Caco-2 (cell line): Measurements from ENCODE around the gene LRP3. TPM values are rescaled to one million over a fixed set of nuclear protein-coding genes. Genes with fewer than 3 reads are reported as not detected.

Source experiments
- BruUV-seq: library from RNA; stranded (reverse); fragments of 400-500 nt; replicated peaks from 2 replicates; lab custom pipeline; 2021; lab: Mats Ljungman, UMichigan
- CTCF ChIA-PET: fragments of 300-600 bp; sonication (Branson Sonifier 250); formaldehyde crosslinking; loops from one replicate; lab custom pipeline; 2022; ENCODE audit warnings: antibody characterized with exemption; lab: Charles Lee
- POLR2A ChIA-PET: fragments of 300-600 bp; sonication (Branson Sonifier 250); formaldehyde crosslinking; loops from one replicate; lab custom pipeline; 2022; ENCODE audit warnings: antibody characterized with exemption; lab: Charles Lee
- DNase-seq, 2 experiments: peaks; one replicate each; pipeline versions ENCODE4 v3.0.0 to v3.0.0-alpha.2; 2020 to 2022
- H3K27me3 ChIP-seq: replicated peaks from 2 replicates; pipeline ENCODE4 v1.6.0; 2011; ENCODE audit warnings: low read length; ENCODE audit not compliant: control insufficient read depth, insufficient read depth
- H3K36me3 ChIP-seq: 2 replicates; pipeline ENCODE4 v1.5.1; 2011; ENCODE audit warnings: low read length; ENCODE audit not compliant: control insufficient read depth, insufficient read depth
- H3K4me1 ChIP-seq: fragments of 250-450 bp; sonication (Bioruptor Pico); 2 replicates; pipeline ENCODE4 v1.5.1; 2020; ENCODE audit warnings: mild to moderate bottlenecking
- H3K4me3 ChIP-seq: 2 replicates; pipeline ENCODE4 v1.5.1; 2011; ENCODE audit warnings: low read depth, mild to moderate bottlenecking, control low read depth, low read length
- H3K9me3 ChIP-seq: fragments of 250-450 bp; sonication (Bioruptor Pico); 2 replicates; pipeline ENCODE4 v1.5.1; 2020; ENCODE audit warnings: mild to moderate bottlenecking, moderate library complexity
- H3K27ac Mint-ChIP-seq: one replicate; pipeline ENCODE4 v1.8.0; 2022; ENCODE audit warnings: mixed read lengths; ENCODE audit not compliant: unreplicated experiment
- H3K27me3 Mint-ChIP-seq: one replicate; pipeline ENCODE4 v1.8.0; 2022; ENCODE audit warnings: mixed read lengths; ENCODE audit not compliant: insufficient read depth, unreplicated experiment
- H3K36me3 Mint-ChIP-seq: one replicate; pipeline ENCODE4 v1.8.0; 2022; ENCODE audit warnings: mild to moderate bottlenecking, mixed read lengths; ENCODE audit not compliant: insufficient read depth, unreplicated experiment
- H3K4me1 Mint-ChIP-seq: one replicate; pipeline ENCODE4 v1.8.0; 2022; ENCODE audit warnings: low read depth, mixed read lengths; ENCODE audit not compliant: unreplicated experiment
- H3K4me3 Mint-ChIP-seq: one replicate; pipeline ENCODE4 v1.8.0; 2022; ENCODE audit warnings: mild to moderate bottlenecking, moderate library complexity, mixed read lengths; ENCODE audit not compliant: unreplicated experiment
- H3K9me3 Mint-ChIP-seq: one replicate; pipeline ENCODE4 v1.8.0; 2022; ENCODE audit warnings: mixed read lengths; ENCODE audit not compliant: unreplicated experiment
- CTCF ChIP-seq, 2 experiments: fragments of 200-600 bp in 1 of 2; IDR thresholded peaks; 1 replicate in 1 of 2; 2 replicates in 1 of 2; pipeline versions ENCODE4 v1.5.1 to v1.8.0; 2011 to 2022; ENCODE audit warnings: antibody characterized with exemption in 1 of 2, control low read depth in 1 of 2, inconsistent platforms in 1 of 2, low read depth in 1 of 2, low read length in 1 of 2, mild to moderate bottlenecking in 1 of 2, moderate library complexity in 1 of 2; ENCODE audit not compliant: insufficient read depth in 1 of 2, severe bottlenecking in 1 of 2, unreplicated experiment in 1 of 2
- intact Hi-C: fragments of 100-400 bp; cut with micrococcal nuclease; formaldehyde crosslinking; loops from one replicate; pipeline ENCODE4 v1.10.0; 2022; ENCODE audit not compliant: unreplicated experiment
- total RNA-seq: library from RNA; stranded (reverse); gene quantifications from 2 replicates; pipeline ENCODE4 v1.2.3, GENCODE V29; 2022

The LRP3 gene
- total RNA-seq, 1 experiment from 2014 or later = 22.8 TPM

DNA sequence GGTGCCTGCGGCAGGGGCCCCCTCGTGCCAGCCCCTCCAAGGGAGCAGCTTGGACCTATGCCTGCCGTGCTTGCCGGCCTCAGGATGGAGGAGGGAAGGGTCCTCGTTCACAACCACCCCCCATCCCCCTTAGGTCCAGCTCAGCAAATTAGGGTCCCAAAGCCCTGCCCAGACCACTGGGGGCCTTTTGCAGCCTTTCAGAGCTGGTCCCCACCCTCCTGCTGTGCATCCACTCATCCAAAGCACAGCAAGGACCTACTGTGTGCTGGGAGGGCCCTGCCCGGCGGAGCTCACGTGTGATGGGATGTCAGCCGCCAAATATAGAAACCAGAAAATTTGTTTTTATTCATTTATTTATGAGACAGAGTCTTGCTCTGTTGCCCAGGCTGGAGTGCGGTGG is 48.0 kb downstream of the LRP3 start:
- Mint-ChIP-seq H3K27me3 (no peaks in the 10 kb centered on the region), H3K4me1 (peaks cover 6% of the 10 kb centered on the region), H3K4me3 (no peak overlapping the region), H3K36me3 (no peaks in the 10 kb centered on the region), H3K9me3 (no peaks in the 10 kb centered on the region), H3K27ac (no peak overlapping the region)
- DNase-seq = no peak
- ChIA-PET CTCF (interaction anchor here (0.7 to 1.2 kb wide), 3 partner anchors 61 to 172 kb away, joined by 3 to 4 read pairs (median 4); partner anchors contain the start of gene CEBPA), POLR2A (interaction anchor here (0.9 kb wide), 1 partner anchor 161 kb away, joined by 3 read pairs; no protein-coding TSS in a partner anchor)
- no peak for TF ChIP-seq CTCF (IDR thresholded peaks at IDR 0.05; ENCODE audit: insufficient read depth in 1 of 2, low read depth in 1 of 2, low read length in 1 of 2, severe bottlenecking in 1 of 2, unreplicated experiment in 1 of 2)
- H3K9me3 ChIP-seq = peaks cover 7% of the 10 kb centered on the region; the same call in 1 of the 2 replicates
- BruUV-seq = no TSS peak
- H3K4me3 ChIP-seq = no peak overlapping the region
- H3K36me3 ChIP-seq = no peaks in the 10 kb centered on the region
- intact Hi-C loops = loop anchor here (5.0 kb wide), 1 partner anchor 35 kb away; no protein-coding TSS in a partner anchor
- H3K27me3 ChIP-seq = no peaks in the 10 kb centered on the region
- peaks cover 12% of the 10 kb centered on the region; the same call in 1 of the 2 replicates for H3K4me1 ChIP-seq

GRCh38 chr19:33242911-33243310 is 48.8 kb downstream of the LRP3 start:
- H3K4me1 ChIP-seq = peaks cover 20% of the 10 kb centered on the region; the same call in 1 of the 2 replicates
- Mint-ChIP-seq H3K4me1 (peaks cover 6% of the 10 kb centered on the region), H3K9me3 (no peaks in the 10 kb centered on the region), H3K36me3 (no peaks in the 10 kb centered on the region), H3K4me3 (no peak overlapping the region), H3K27ac (no peak overlapping the region), H3K27me3 (no peaks in the 10 kb centered on the region)
- no peak for DNase-seq
- H3K4me3 ChIP-seq = no peak overlapping the region
- intact Hi-C loops = loop anchor here (5.0 kb wide), 1 partner anchor 34 kb away; no protein-coding TSS in a partner anchor
- H3K36me3 ChIP-seq = no peaks in the 10 kb centered on the region
- TF ChIP-seq CTCF (IDR thresholded peaks at IDR 0.05; ENCODE audit: insufficient read depth in 1 of 2, low read depth in 1 of 2, low read length in 1 of 2, severe bottlenecking in 1 of 2, unreplicated experiment in 1 of 2) = no peak
- no peaks in the 10 kb centered on the region for H3K27me3 ChIP-seq
- ChIA-PET CTCF (interaction anchor here (1.2 to 1.6 kb wide), 2 partner anchors 8 to 60 kb away, joined by 4 read pairs; partner anchors contain the start of gene CEBPA), POLR2A (no interaction called here)
- no TSS peak for BruUV-seq
- H3K9me3 ChIP-seq = peaks cover 7% of the 10 kb centered on the region; the same call in 1 of the 2 replicates

DNA sequence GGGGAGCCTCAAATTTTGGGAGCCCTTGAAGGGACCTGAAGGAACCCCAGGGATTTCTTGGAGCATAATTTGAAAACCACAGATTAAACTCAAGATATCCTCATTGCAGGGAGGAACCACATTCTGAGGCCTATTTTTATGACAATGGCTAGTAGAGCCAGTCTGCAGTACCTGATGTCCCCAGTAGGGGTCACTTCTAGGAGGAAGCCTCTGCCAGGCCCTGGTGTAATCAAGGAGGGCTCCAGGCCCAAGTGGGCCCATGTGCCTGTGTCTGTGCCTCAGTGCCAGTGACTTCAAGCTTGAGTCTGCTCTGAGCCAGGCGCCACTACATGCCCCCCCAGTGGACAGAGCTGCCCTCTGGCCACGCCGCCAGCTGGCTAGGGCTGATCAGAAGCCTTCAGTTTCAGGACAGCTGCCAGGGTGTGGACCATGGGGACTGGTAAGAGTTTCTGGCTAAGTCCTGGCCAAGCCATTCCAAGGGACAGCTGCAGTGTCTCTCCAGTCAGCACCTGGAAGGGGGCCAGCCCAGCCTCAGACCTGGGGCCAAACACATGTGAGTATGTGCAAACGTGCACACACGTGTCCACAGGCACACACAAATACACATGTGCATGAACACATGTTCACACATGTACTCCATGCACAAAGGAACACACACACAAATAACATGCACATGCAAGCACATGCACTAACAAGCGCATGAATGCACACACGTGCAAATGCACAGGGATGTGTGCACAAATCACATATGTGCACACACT is 52.0 kb downstream of the LRP3 start:
- TF ChIP-seq CTCF (IDR thresholded peaks at IDR 0.05; ENCODE audit: insufficient read depth in 1 of 2, low read depth in 1 of 2, low read length in 1 of 2, severe bottlenecking in 1 of 2, unreplicated experiment in 1 of 2) = peak; percentile 43 to 69
- Histone ChIP-seq H3K4me1 (peaks cover 29% of the 10 kb centered on the region; the same call in 1 of the 2 replicates), H3K9me3 (peaks cover 7% of the 10 kb centered on the region; the same call in 1 of the 2 replicates), H3K36me3 (no peaks in the 10 kb centered on the region), H3K27me3 (no peaks in the 10 kb centered on the region), H3K4me3 (no peak overlapping the region)
- no peaks in the 10 kb centered on the region for H3K9me3 Mint-ChIP-seq
- peak in 1 of 2 experiments; percentile 40 for DNase-seq
- peaks cover 6% of the 10 kb centered on the region for H3K4me1 Mint-ChIP-seq
- no peaks in the 10 kb centered on the region for H3K36me3 Mint-ChIP-seq
- H3K4me3 Mint-ChIP-seq = no peak overlapping the region
- intact Hi-C loops = loop anchor here (5.0 kb wide), 1 partner anchor 46 kb away; no protein-coding TSS in a partner anchor
- no peak overlapping the region for H3K27ac Mint-ChIP-seq
- ChIA-PET CTCF (interaction anchor here (0.5 to 1.3 kb wide), 3 partner anchors 32 to 206 kb away, joined by 3 read pairs; no protein-coding TSS in a partner anchor), POLR2A (no interaction called here)
- H3K27me3 Mint-ChIP-seq = no peaks in the 10 kb centered on the region
- BruUV-seq = no TSS peak
